Fibroblast of mammary gland (primary cell): ENCODE measurements around the gene LRP10.
"Not testable (repeated sequence)": the region's sequence is repeated elsewhere in the genome, so short reads cannot be mapped to it uniquely, and the experiment has no call there.

Source experiments
- DNase-seq: peaks from one replicate; pipeline ENCODE4 v3.0.0-alpha.2; 2010; ENCODE audit warnings: low read depth
- H3K4me3 ChIP-seq: 2 replicates; pipeline ENCODE4 v1.5.1; 2011; ENCODE audit warnings: low read depth, mild to moderate bottlenecking, low read length, moderate library complexity; ENCODE audit not compliant: control insufficient read depth
- TF ChIP-seq, protein P1 (sequence below): conservative IDR thresholded peaks from 2 replicates; pipeline ENCODE4 v1.5.1; 2011; ENCODE audit warnings: low read depth, low read length, inconsistent platforms; ENCODE audit not compliant: control insufficient read depth, insufficient read depth

Gene LRP10

GRCh38 chr14:22871224-22872032, at the start of gene LRP10:
TSS of gene LRP10 (plus strand) at chr14:22871740. CDS start at chr14:22872304, 564 bp downstream.
- DNase-seq = peak; percentile 82
- TF ChIP-seq, protein P1, sequence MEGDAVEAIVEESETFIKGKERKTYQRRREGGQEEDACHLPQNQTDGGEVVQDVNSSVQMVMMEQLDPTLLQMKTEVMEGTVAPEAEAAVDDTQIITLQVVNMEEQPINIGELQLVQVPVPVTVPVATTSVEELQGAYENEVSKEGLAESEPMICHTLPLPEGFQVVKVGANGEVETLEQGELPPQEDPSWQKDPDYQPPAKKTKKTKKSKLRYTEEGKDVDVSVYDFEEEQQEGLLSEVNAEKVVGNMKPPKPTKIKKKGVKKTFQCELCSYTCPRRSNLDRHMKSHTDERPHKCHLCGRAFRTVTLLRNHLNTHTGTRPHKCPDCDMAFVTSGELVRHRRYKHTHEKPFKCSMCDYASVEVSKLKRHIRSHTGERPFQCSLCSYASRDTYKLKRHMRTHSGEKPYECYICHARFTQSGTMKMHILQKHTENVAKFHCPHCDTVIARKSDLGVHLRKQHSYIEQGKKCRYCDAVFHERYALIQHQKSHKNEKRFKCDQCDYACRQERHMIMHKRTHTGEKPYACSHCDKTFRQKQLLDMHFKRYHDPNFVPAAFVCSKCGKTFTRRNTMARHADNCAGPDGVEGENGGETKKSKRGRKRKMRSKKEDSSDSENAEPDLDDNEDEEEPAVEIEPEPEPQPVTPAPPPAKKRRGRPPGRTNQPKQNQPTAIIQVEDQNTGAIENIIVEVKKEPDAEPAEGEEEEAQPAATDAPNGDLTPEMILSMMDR = no peak
- peak within 1 kb of the TSS; percentile 79 for H3K4me3 ChIP-seq

- TF ChIP-seq, protein P1 = no peak
- DNase-seq = no peak
- H3K4me3 ChIP-seq = peak overlapping the region; percentile 40
Observed at GRCh38 chr14:22822016-22822570, 49.4 kb upstream of the LRP10 start.

GRCh38 chr14:22822571-22823098, 48.9 kb upstream of the LRP10 start:
- TF ChIP-seq, protein P1 = peak; percentile 86
- peak; percentile 83 for DNase-seq
- peak overlapping the region; percentile 40 for H3K4me3 ChIP-seq

- H3K4me3 ChIP-seq = no peak overlapping the region
- DNase-seq = peak; percentile 98
- TF ChIP-seq, protein P1 = no peak
Observed at GRCh38 chr14:22824711-22825359, 46.7 kb upstream of the LRP10 start.

DNA sequence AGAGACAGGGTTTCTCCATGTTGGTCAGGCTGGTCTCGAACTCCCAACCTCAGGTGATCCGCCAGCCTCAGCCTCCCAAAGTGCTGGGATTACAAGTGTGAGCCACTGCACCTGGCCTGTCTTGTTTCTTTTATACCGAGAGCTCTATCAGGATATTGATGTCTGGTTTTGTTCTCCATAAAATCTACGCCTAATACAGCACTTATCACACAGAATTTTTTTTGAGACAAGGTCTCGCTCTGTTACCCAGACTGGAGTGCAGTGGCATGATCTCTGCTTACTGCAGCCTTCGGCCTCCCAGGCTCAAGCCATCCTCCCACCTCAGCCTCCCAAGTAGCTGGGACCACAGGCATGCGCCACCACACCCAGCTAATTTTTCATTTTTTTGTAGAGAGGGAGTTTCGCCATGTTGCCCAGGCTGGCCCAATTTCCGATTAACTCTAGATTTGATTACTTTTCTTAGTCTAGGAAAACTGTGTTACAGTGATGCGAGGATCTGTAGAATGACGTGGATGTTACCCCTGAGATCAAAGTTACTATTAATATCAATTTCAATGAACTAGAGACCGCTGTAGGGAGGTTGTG, 42.4 kb upstream of the LRP10 start:
- peak overlapping the region; percentile 94 for H3K4me3 ChIP-seq
- not testable (repeated sequence) for DNase-seq

DNA sequence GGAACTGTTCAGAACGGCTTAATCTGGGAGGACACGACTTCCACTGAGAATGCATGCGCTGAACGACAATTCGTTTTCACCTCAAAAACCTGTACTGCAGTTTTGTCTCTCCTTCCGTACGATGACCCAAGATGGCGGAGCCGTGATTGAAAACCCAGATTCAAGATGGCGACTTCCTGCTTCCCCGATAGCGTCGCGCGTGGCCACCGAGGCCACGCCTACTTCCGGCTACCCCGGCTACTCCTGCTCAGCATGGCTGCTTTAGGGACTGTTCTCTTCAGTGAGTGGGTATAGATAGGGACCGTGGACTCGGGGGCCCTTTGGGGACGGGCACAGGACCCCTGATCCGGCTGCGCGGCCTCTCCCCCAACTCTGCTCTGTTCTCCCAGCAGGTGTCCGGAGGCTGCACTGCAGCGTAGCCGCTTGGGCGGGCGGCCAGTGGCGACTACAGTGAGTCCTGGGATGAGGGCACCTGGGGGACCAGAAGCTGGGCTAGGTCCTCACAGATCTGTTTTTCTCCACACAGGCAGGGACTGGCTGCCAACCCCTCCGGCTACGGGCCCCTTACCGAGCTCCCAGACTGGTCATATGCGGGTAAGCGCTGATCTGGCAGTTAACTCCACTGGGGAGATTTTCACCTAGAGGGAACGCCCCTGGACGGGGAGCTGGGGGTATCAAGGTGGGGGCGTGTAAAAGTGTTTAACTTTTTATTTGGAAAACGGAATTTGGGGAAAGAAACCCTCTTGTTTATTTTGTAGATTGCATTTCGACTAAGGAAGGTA, 41.7 kb upstream of the LRP10 start, which contains the start of gene MRPL52:
Gene MRPL52, plus strand, starts transcription at position 227 of the 782 bp plus-strand sequence. Its CDS starts 26 bp downstream, at position 253.
- DNase-seq = peak; percentile 85
- peak within 1 kb of the TSS; percentile 94 for H3K4me3 ChIP-seq
- TF ChIP-seq, protein P1 = no peak
